ENCODE data around the gene CEP85.

Gene CEP85

DNA sequence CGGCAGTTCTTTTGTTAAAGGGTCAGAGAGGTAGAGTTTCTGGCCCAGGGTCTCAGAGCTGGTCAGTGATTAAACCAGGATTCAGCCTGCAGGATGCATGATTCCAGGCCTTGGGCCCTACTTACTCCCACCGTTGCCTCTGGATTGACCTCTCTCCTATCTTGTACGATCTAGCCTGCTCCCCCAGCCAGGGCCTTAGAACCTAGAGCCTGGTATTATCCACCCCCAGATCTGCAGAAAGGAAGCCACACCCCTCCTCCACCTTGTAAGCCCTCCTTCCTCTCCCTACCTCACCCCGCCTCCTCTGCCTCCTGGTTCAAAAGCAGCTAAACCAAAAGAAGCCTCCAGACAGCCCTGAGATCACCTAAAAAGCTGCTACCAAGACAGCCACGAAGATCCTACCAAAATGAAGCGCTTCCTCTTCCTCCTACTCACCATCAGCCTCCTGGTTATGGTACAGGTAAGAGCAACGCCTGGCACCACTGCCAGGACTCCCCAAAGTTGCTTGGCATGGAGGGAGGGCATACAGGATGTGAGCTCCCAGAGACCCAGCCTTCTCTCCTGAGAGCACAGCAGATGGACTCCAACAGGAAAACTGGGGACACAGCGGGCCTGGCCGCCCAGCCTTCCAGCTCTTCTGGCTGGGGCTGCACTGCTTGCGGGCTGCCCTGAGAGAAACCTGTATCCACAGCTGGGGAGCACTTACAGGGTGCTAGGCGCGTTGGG lies 83.8 kb downstream of the CEP85 start, which contains the start of gene CD52:
TSS of gene CD52 (plus strand) at position 347 of the 726 bp plus-strand sequence. CDS start at position 407, 60 bp downstream.
- DNase-seq = peak; percentile 78

- DNase-seq = peak; percentile 71
Observed at GRCh38 chr1:26318338-26319064, 84.5 kb downstream of the CEP85 start.

- DNase-seq = no peak
Observed at GRCh38 chr1:26320896-26321295, 86.9 kb downstream of the CEP85 start.

GRCh38 chr1:26321315-26322041 lies 87.5 kb downstream of the CEP85 start:
- peak; percentile 98 for DNase-seq

GRCh38 chr1:26322042-26322331 lies 88.0 kb downstream of the CEP85 start:
- no peak for DNase-seq

GRCh38 chr1:26323382-26323781 lies 89.4 kb downstream of the CEP85 start:
- no peak for DNase-seq

DNA sequence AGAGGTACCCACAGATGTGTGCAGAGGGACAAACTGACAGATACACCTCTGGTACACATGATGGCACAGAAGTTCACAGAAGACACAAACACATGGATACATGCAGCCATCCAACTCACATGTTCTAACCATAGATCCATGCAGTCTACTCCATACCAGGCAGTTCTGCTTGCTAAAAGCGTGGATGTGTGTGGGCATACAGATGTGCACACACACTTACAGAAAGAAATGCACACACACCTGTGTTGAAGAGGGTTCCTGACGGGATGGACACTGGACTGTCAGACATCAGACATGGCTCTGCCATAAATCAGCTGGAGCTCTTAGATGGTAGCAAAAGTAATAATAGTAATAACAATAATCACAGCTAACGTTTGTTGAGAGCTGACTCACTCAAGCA lies 90.5 kb downstream of the CEP85 start:
- DNase-seq = no peak

- no peak for DNase-seq
Observed at GRCh38 chr1:26327956-26328362, 94.0 kb downstream of the CEP85 start.
